IPS-NIHi7 (cell line): ENCODE results near the gene CDH22.

Experiments
- DNase-seq: peaks from one replicate; pipeline ENCODE4 v3.0.0; 2012; ENCODE audit warnings: mixed read lengths; ENCODE audit errors: extremely low spot score

CDH22 gene

DNA sequence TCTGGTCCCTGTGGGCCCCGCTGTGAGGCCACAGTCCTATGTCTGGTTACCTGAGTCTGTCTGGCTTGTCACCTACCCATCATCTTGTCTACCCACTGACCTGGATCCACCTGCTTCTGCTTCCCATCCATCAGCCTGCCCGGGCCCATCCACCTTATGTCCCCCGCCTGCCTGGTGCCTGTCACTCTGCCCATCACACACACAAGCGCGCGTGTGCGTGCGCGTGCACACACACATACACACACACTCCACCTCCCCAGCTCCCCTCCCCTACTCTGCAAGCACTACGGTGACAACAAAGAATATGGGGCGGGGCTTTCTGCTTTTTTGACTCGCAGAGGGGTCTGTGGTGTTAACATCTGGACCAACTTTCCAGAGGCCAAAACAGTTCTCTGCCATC is 8.0 kb downstream of the CDH22 start:
- no peak for DNase-seq

DNA sequence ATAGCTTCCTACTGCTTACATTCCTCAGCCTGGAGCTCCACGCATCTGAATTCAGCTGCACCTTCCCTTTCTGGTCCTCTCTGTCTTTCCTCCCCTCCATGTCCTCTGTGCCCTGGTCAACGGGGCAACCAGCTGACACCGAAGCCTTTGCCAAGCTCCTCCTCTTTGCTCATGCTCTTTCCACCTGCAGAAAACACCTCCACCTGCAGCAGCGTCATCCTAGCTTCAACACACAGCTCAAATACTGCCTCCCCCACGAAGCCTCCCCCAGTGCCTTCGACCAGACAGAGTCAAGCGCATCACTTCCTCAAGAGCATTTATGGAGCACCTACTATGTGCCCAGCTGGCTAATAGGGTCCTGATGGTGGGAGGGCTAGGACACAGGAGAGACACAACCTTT is 9.2 kb downstream of the CDH22 start:
- no peak for DNase-seq

DNA sequence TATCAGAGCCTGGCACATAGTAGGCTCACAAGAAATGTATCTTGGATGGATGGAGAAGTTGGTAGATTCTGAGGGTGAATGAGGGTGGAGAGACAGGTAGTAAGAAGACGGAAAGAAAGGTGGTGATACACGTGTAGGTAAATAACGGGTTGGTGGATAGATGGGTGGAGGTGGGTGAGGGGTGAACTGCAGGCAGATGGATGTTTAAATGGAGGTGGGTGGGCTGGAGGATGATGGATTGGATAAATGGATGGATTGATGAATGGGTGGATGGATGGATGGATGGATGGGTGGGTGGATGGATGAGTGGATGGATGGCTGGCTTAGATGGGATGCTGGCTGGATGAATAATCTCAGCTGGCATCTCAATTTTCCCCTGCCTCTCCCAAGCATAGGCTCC is 9.9 kb downstream of the CDH22 start:
- DNase-seq = no peak

DNA sequence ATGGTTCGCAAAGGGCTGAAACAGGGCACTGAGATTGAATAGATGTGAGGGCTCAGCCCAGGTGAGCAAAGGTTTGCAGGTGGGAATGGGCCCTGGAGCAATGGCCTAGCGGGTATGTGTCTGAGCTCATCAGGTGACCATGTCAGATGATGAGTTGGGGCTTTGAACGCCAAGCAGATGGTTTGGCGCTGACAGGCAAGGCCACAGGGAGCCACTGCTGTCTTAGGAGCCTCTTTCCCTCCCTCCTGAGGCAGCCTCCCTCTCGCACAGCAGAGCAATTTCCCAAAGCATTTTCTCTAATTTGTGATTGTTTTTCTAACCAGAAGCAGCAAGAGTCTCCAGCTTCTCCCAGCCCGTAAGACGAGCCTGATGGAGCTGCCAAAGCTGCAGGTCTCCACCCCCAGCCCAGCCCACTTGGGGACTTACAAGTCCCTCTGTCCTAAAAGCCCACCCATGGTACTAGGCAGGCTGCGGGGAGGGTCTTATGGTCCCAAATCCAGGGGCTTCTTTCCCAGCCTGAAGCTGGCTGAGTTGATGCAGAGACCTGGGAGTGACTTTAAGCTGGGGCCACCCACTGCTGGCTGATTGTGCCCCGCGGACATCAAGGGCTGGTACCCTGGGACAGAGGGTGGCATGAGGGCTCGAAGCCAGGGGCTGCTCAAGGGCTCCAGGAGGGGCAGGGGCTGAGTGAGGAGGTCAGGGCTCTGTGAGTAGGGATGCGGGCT is 11.6 kb downstream of the CDH22 start:
- no peak for DNase-seq

DNA sequence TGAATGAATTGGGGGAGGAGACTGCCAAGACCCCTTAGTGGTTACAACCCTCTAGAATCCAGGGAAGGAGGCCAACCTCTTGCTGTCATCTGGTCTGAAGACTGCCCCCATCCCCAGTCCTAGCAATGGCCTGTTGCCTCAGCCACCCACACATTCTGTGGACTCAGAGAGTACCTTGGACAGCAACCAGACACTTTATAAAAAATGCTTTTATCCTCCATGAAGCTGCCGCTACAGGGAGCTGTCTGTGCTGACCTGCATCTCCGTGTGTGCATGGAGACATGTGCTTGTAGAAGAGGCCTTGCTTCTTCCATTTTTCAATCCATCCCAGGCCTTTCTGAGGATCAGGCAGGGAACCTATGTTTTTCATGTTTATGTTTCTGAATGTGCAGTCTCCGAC is 15.2 kb downstream of the CDH22 start:
- DNase-seq = peak; percentile 79

DNA sequence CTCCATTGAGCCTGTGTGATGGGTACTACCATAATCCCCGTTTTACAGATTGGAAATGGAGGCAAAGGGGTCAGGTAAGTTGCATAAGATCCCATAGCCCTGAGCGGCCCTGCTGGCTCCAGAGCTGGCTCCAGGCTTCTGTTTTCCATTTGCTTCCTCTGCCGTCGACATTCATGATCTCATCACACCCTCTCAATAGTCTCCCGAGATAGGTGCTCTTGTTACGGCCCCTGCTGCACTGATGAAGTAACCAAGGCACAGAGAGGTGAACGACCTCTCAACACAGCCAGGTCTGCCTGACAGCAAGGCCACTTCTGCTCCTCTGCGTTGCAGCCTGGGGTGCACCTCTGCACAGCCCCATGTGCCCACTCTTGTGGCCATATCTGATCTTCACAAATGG is 16.9 kb downstream of the CDH22 start:
- DNase-seq = no peak

DNA sequence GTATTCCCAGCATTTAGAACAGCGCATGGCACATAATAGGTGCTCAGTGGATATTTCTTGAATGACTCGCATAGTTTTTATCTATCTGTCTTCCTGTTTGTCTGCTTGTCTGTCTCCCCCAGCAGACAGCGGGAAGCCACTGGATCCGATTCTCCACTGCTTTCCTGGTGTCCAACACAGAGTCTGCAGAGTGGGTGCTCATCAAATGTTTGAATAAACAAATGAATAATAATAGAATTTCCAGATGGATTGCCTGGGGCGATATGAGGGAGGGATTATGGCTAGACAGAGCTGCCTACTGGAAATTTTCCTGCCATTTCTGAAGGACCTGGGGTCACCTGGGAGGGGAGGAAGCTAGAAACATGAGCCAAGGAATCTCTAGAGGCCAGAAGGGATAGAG is 18.9 kb downstream of the CDH22 start:
- DNase-seq = no peak

DNA sequence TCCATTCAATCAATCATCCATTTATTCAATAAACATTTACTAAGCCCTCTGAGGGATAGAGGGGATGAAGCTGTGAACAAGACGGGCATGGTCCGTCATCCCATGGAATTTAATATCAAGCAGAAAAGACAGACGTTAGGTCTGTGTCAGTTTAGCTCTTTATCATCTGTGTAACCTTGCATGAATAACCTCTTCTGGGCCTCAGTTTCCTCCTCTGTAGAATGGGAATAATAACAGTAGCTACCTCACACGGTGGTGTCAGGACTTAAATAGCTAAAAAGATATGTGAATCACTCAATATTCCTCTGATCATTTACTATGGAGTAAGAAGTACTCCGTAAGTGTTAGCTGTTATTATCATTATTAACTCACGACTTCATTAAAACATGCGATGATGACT is 21.3 kb downstream of the CDH22 start:
- no peak for DNase-seq

DNA sequence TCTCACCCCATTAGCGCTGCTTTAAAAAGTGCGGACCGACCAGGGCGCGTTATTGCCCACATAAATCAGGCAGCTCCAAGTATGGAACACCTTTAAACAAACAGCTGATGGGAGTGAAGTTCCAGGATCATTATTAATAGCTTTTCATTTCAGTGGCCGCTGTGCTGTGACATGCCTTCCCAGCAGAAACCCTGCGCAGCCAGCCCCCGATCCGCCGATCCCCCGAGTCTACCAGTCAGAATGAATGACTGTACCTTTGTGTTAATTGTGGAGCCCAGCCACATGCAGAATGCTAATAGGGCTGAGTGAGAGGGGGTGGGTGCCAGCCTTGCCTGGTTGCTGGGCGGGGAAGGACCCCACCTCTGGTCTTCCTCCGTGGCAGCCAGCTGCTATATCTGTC is 21.9 kb downstream of the CDH22 start:
- no peak for DNase-seq

DNA sequence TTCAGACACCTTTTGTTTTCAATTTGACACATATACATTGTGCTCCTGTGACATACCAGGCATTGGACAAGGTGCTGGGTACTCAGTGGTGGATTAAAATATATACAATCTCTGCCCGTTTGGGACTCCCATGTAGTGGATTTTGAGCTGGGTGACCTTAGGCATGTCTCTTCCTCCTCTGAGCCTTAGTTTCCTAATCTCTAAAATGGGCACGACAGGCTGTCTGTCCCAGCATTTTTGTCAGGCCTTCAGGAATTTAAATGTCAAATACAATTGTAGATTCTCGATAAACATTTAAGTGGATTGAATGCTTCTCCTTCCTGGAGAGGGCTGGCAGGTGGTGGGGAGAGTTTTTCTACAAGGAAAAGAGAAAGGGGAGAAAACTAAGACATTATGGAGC is 22.6 kb downstream of the CDH22 start:
- no peak for DNase-seq

DNA sequence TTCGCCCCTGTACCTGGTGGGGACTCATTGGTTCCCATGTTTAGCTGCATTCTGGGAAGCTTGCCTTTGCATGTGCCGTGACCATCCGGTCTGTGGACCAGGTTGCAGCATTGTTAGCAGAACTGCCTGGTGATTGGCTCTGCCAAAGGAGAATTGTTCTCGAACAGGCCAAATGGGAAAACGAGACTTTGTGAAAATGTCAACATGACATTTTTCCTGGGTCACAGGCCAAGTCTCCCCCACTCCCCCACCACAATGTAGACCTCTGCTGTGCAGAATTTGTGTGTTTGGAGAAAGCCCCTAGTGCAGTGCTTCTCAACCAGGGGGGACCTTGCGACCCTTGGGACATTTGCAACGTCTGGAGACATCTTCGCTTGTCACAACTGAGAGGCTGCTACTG is 23.2 kb downstream of the CDH22 start:
- DNase-seq = no peak

DNA sequence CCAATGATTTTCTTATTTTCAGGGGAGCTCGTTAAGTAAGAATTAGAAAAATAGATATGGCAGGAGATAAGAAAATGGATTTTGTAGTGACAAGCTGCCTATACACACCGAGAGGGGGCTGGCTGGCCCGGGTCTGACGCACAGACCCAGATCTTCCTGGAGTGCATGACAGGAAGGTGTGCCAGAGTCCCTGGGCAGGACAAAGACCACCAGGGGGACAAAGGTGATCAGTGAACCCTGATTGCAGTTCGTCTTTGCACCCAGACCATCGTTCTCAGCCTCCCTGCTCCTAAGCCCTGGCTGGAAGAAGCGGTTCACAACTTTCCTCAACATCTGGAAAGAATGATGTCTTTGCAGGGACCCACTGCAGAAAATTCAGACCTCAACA is 24.3 kb downstream of the CDH22 start:
- no peak for DNase-seq

DNA sequence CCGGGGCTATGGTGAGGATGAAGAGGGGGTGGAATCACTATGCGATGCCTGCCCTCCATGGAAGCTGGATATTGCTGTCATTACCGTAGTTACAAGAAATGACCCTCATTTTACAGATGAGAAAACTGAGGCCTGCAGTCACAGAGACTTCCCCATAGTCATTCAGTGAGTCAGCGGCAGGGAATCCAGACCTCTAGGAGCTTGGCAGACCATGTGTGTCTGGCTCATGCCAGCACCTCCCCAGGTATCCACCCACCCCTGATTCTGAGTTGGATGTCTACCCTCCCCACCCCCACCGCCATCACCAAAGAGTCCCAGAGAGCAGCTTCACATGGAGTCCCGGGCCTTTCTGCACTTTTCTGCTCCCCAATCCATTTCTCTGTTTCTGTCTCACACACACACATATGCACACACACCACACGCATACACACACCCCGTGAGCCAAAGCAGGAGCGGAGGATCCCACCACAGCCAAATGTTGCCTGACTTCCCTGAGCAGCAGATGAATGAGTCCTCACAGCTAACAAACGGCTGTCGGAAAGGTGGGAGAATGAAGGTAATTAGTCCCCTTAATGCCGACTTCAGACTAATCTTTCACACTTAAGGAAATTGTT is 24.8 kb downstream of the CDH22 start:
- DNase-seq = no peak

DNA sequence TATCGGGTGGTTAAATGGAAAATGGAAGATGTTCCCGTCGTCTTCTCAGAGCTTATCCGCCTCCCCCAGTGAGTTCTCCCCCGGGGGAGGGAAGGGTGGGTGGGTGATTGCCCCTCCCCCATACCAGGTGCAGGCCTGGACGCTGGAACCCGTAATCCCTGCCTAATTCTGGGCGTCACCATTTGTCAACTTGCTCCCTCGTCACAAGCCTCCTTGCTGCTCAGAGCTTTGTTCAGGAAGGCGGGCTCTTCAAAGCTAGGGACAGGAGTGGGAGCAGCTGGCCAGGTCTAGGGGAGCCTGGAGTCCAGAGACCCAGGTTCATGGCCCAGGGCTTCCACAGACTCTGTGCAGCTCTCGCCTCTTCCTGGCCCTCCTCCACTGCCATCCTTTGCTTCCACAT is 25.6 kb downstream of the CDH22 start:
- DNase-seq = no peak

DNA sequence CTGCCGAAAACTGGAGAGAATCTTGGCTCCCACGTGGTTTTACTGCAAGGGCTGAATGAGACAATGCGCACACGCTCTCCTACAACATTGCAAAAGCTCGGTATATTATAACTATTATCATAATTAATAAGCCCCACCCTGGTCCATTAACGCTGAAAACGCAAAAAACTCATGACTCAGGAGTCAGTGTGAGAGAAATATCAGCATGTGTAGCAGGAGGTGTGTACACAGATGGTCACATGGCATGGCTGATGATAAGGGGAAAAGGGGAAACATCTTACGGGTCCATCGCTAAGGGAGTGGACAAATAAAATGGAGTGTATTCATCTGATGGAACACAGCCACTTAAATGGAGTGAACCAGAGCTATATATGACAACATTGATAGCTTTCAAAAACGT is 29.2 kb downstream of the CDH22 start:
- no peak for DNase-seq

DNA sequence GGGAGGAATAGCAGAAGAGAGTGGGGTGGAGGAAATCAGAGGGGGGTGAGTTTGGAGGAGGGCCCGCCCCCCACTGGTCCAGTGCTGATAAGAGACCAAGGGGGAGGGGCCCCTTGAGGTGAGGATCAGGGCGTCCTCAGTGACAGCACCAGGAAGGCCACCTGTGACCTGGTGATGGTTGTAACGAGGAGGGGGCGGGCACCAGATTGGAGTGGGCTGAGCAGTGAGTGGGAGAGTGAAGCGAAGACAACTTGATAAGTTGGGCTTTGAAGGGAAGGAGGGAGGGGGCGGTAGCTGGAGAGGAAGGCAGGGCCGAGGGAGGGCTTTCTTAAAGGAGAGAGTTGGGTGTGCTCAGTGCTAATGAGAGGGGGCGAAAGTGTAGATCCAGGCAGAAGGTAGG is 30.7 kb downstream of the CDH22 start:
- DNase-seq = peak; percentile 35

DNA sequence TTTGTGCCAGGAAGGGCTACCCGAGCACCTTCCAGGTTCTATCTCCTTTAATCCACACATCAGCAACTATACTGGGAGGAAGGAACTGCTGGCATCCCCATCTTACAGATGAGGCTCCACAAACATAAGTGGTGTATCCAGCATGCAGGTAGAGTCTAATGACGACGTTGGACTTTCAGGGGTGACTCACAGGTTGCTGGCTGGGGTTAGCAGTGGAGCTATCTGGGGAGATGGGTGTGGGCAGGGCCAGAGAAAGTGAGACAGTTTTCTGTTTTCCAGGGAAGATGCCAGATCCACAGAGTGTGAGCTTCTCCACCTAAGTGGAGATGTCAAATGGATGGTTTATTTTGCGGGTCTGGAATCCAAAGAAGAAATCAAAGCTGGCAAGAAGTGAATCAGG is 31.8 kb downstream of the CDH22 start:
- no peak for DNase-seq

DNA sequence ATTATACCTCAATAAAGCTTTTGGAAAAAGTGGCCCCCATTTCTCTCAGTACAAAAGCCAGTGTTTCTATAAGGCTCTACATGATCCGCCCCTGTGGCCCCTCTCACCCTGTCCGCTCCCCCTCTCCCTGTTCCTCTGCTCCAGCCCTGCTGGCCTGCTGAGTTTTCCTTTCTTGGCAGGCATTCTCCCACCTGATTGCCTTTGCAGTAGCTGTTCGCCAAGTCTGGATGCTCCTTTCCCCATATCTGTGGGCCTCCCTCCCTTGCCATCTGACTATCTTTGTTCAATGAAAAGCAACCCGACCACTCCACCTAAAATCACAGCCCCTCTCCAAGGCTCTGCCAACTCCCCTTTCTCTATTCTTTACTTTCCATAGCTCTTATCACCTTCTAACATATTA is 33.2 kb downstream of the CDH22 start:
- DNase-seq = no peak

DNA sequence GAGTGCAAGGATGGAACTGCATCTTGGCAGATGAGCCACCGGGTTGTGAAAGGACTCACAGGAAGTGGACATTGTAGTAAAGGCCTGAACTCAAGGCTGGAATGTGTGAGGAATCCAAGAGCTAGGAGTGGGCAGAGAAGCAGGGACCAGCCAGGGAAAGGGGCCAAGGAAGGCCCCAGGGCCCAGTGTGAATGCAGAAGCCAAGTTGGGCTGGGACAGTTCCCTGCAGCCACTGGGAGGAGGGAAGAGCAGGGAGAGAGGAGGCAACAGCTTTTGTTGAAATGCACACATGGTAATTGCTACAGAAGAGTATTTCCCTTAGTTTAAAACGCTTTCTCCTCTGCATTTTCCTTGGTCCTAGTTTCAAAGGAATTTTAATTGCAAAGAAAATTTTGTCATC is 34.6 kb downstream of the CDH22 start:
- DNase-seq = peak; percentile 38

DNA sequence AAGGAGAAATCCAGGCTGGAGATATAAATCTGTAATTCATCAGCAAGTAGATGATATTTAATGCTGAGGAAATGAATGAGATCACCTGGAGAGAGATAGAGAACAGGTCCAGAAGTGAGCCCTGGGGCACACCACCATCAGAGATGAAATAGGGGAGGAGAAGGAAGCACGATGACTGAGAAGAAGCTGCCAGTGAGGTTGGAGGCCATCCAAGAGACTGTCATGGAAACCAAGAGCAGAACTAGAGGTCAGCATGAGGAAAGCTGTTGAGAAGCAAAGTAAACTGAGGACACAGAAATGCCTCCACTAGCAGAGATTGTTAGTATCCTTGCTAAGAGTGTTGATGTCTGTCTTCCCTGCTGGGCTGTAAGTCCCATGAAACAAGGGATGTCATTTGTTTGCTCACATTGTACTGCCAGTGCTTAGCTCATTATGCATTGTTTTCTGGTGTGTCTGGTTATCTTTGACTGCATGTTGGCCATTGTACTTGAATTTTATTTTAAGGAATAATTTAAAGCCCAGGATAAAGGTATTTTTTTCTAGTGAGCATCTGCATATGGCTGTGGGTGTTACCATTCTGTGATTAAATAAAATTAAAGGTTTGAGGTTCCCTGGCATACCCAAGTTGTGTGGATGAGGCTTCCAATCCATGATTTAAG is 35.8 kb downstream of the CDH22 start:
- DNase-seq = no peak

DNA sequence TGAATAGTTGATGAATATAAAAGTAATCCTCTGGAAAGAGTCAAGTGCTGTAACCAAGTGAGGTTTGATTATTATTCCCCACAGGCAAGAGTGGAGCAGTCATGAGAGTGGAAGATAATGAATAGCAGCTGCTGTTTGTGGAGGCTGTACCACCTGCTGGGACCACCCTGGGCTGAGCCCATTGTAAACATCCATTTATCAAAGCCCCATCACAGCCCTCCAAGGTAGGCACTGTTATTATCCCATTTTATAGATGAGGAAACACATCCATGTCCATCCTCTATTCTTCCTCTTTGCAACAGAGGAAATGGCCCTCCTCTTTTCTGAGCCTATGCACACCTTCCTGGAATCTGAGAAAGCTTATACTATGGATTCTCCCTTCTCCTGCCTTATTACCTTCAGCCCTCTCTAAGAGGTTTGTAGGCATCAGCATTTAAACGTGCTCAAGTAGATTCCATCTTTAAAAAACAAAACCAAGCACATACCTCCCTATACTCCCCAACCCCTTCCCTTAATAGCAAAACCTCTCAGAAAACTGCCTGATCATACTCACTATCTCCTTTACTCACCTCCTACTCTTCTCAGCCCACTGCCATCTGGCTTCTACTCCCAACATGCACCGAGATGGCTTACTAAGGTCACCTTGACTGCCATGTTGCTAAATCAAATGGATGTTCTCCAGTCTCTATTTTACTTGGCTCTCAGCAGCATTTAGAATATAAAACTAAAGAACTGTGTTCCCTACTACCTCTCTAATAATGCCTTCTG is 37.1 kb downstream of the CDH22 start:
- DNase-seq = no peak

DNA sequence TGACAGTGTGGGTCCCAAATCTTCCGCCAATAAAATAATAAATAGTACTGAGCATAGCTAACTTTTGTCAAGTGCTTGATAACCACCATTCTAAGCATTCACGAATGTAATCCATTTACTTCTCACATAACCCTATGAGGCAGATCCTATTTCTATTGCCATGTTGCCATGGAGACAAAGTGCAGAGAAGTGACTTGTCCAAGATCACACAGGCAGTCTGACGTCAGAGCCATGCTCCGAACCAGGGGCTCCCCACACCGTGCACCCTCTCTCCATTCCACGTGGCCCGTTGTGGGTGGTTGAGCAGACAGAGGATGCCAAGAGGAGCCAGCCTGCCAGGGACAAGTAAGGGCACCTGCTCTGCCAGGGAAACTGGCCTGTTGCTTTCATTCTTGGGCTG is 38.9 kb downstream of the CDH22 start:
- DNase-seq = no peak

DNA sequence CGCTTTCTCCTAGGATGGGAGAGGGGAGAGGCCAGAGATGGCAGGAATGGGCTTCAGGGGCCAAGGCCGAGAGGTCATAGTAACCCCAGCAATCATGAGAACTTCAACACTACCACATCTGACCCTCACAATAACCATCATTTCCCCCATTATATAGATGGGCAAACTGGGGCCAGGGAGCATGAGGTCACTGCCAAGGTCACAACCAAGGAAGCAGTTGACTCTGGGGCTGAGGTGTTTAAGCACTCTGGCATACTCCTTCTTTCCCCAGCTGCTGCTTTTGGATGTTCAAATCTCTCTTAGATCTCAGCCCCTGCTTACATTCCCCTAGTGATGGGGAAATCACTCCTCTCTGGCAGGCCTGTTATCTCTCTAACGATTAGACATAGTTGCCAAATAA is 39.6 kb downstream of the CDH22 start:
- DNase-seq = no peak
